CD14-positive monocyte (primary cell): ENCODE data around the gene ATP2C1. TPM values are rescaled to one million over a fixed set of nuclear protein-coding genes. Genes with fewer than 3 reads are reported as not detected.
A peak's percentile ranks its signal among the peaks of the same experiment; 100 is the strongest.

Source experiments
- DNase-seq, 3 donors: peaks; one replicate each; pipeline ENCODE4 v3.0.0-alpha.2; 2011 to 2022
- H2AFZ ChIP-seq: 2 replicates; pipeline ENCODE4 v1.6.0; 2012; ENCODE audit warnings: mild to moderate bottlenecking, low read depth, low read length, inconsistent platforms; ENCODE audit not compliant: insufficient read depth, poor library complexity, severe bottlenecking
- H3K27ac ChIP-seq, 2 donors: 1 replicate in 1 of 2; 2 replicates in 1 of 2; pipeline ENCODE4 v1.5.1; 2012 to 2013; ENCODE audit warnings: low read length in 2 of 2, control low read depth in 1 of 2, inconsistent platforms in 1 of 2, low read depth in 1 of 2, mild to moderate bottlenecking in 1 of 2
- H3K27me3 ChIP-seq, 2 donors: one replicate each; pipeline versions ENCODE4 v1.6.0 to v1.6.1; 2011 to 2013; ENCODE audit warnings: low read length in 2 of 2; ENCODE audit not compliant: control insufficient read depth in 2 of 2, insufficient read depth in 2 of 2
- H3K36me3 ChIP-seq, 2 donors: replicated peaks in 1 of 2; 1 replicate in 1 of 2; 2 replicates in 1 of 2; pipeline versions ENCODE4 v1.5.1 to v1.6.1; 2012 to 2013; ENCODE audit warnings: low read length in 2 of 2, control low read depth in 1 of 2, inconsistent platforms in 1 of 2, mild to moderate bottlenecking in 1 of 2; ENCODE audit not compliant: insufficient read depth in 2 of 2, control insufficient read depth in 1 of 2
- H3K4me1 ChIP-seq, 2 donors: 1 replicate in 1 of 2; 2 replicates in 1 of 2; pipeline versions ENCODE4 v1.5.1 to v1.6.1; 2012 to 2013; ENCODE audit warnings: low read length in 2 of 2, control low read depth in 1 of 2, inconsistent platforms in 1 of 2, mild to moderate bottlenecking in 1 of 2, moderate library complexity in 1 of 2; ENCODE audit not compliant: insufficient read depth in 2 of 2, control insufficient read depth in 1 of 2
- H3K4me2 ChIP-seq: replicated peaks from 2 replicates; pipeline ENCODE3; 2012; ENCODE audit warnings: low read length, moderate library complexity, mild to moderate bottlenecking; ENCODE audit not compliant: poor library complexity, severe bottlenecking; ENCODE audit errors: extremely low read depth
- H3K4me3 ChIP-seq, 3 experiments: fragments of 200-600 bp in 1 of 3; sonication (generic) in 1 of 3; replicated peaks in 1 of 3; 1 replicate in 2 of 3; 2 replicates in 1 of 3; pipeline ENCODE4 v1.5.1; 2011 to 2013; ENCODE audit warnings: low read length in 3 of 3, mild to moderate bottlenecking in 3 of 3, control low read depth in 2 of 3, low read depth in 2 of 3, inconsistent platforms in 1 of 3, moderate library complexity in 1 of 3
- H3K79me2 ChIP-seq: 2 replicates; pipeline ENCODE4 v1.6.0; 2012; ENCODE audit warnings: mild to moderate bottlenecking, control low read depth, inconsistent platforms, low read length, moderate library complexity; ENCODE audit not compliant: insufficient read depth
- H3K9ac ChIP-seq: 2 replicates; pipeline ENCODE4 v1.6.0; 2017; ENCODE audit warnings: low read length, mild to moderate bottlenecking; ENCODE audit not compliant: insufficient read depth, poor library complexity, severe bottlenecking
- H3K9me3 ChIP-seq, 2 donors: replicated peaks in 1 of 2; 1 replicate in 1 of 2; 2 replicates in 1 of 2; pipeline versions ENCODE4 v1.5.1 to v1.6.1; 2012 to 2013; ENCODE audit warnings: low read length in 2 of 2, control low read depth in 1 of 2; ENCODE audit not compliant: control insufficient read depth in 1 of 2, insufficient read depth in 1 of 2
- H4K20me1 ChIP-seq: 2 replicates; pipeline ENCODE4 v1.6.0; 2012; ENCODE audit warnings: mild to moderate bottlenecking, low read length, control low read depth, moderate library complexity; ENCODE audit not compliant: insufficient read depth
- H3K27ac Mint-ChIP-seq, 7 donors: one replicate each; pipeline ENCODE4 v1.8.0; 2020; ENCODE audit warnings: mild to moderate bottlenecking in 7 of 7, mixed read lengths in 7 of 7, moderate library complexity in 6 of 7, inconsistent platforms in 2 of 7
- H3K27me3 Mint-ChIP-seq, 3 donors: one replicate each; pipeline ENCODE4 v1.8.0; 2021 to 2022; ENCODE audit warnings: low read depth in 3 of 3, mild to moderate bottlenecking in 3 of 3, mixed read lengths in 3 of 3, moderate library complexity in 3 of 3, inconsistent platforms in 1 of 3
- H3K36me3 Mint-ChIP-seq, 2 donors: one replicate each; pipeline ENCODE4 v1.8.0; 2020; ENCODE audit warnings: mixed read lengths in 2 of 2, inconsistent platforms in 1 of 2, mild to moderate bottlenecking in 1 of 2
- H3K4me1 Mint-ChIP-seq: one replicate; pipeline ENCODE4 v1.8.0; 2020; ENCODE audit warnings: mild to moderate bottlenecking, mixed read lengths
- H3K4me3 Mint-ChIP-seq, 2 donors: one replicate each; pipeline ENCODE4 v1.8.0; 2020; ENCODE audit warnings: mild to moderate bottlenecking in 2 of 2, mixed read lengths in 2 of 2, moderate library complexity in 1 of 2
- H3K9me3 Mint-ChIP-seq, 7 donors: one replicate each; pipeline ENCODE4 v1.8.0; 2020 to 2022; ENCODE audit warnings: mixed read lengths in 7 of 7, mild to moderate bottlenecking in 6 of 7, moderate library complexity in 6 of 7, inconsistent platforms in 2 of 7
- CTCF ChIP-seq: fragments of 200-600 bp; IDR thresholded peaks from one replicate; pipeline ENCODE4 v1.8.0; 2022; ENCODE audit warnings: antibody characterized with exemption, mild to moderate bottlenecking
- WGBS: methylation state at CpG from one replicate; pipeline ENCODE4 v1.1.5; 2013; ENCODE audit warnings: missing lambda C conversion rate; ENCODE audit not compliant: insufficient coverage; 5-methylcytosine and 5-hydroxymethylcytosine counted together
- intact Hi-C, 2 donors: fragments of 100-400 bp; cut with micrococcal nuclease; formaldehyde crosslinking; loops; one replicate each; pipeline versions ENCODE4 v1.15.0 to v1.15.1; 2023
- polyA plus RNA-seq, 3 donors: library from polyadenylated mRNA; depleted of rRNA in 1 of 3; unstranded in 2 of 3; stranded (reverse) in 1 of 3; fragments of 300-500 nt in 2 of 3; fragments of >200 nt in 1 of 3; fragmentation: Illumina TruSeq in 2 of 3; gene quantifications; 1 replicate in 2 of 3; 2 replicates in 1 of 3; pipeline ENCODE4 v1.2.3, GENCODE V29; 2012 to 2021

Gene ATP2C1
- polyA plus RNA-seq, 3 donors, result 11.7 to 22.0 (median 12.2) TPM

GRCh38 chr3:130933801-130934345, 40.0 kb downstream of the ATP2C1 start:
- H3K4me3 Mint-ChIP-seq, result no peak overlapping the region
- Histone ChIP-seq H3K4me3 (no peak overlapping the region), H3K27ac (no peak overlapping the region), H3K9me3 (no peaks in the 10 kb centered on the region), H2AFZ (no peak overlapping the region), H3K4me1 (no peaks in the 10 kb centered on the region), H3K36me3 (peaks cover 18 to 58% of the 10 kb centered on the region in 2 donors), H3K9ac (no peak overlapping the region), H3K79me2 (no peaks in the 10 kb centered on the region), H3K27me3 (no peaks in the 10 kb centered on the region), H3K4me2 (no peak overlapping the region), H4K20me1 (no peaks in the 10 kb centered on the region)
- H3K36me3 Mint-ChIP-seq, result peaks cover 35% of the 10 kb centered on the region in 2 donors
- peaks cover 3% of the 10 kb centered on the region for H3K4me1 Mint-ChIP-seq
- peak overlapping the region in 1 of 7 donors; percentile 37 for H3K27ac Mint-ChIP-seq
- no peaks in the 10 kb centered on the region for H3K9me3 Mint-ChIP-seq
- TF ChIP-seq CTCF, result no peak
- H3K27me3 Mint-ChIP-seq, result no peaks in the 10 kb centered on the region
- intact Hi-C loops, result no loop called here
- WGBS, result no CpG with 5 or more reads among the region's 1 CpG
- DNase-seq, result no peak

- Histone ChIP-seq H3K4me2 (no peak overlapping the region), H3K79me2 (no peaks in the 10 kb centered on the region), H3K9ac (no peak overlapping the region), H2AFZ (no peak overlapping the region), H3K4me3 (no peak overlapping the region), H3K27ac (no peak overlapping the region), H3K36me3 (peaks cover 18 to 63% of the 10 kb centered on the region in 2 donors), H3K27me3 (no peaks in the 10 kb centered on the region), H4K20me1 (no peaks in the 10 kb centered on the region), H3K9me3 (no peaks in the 10 kb centered on the region), H3K4me1 (no peaks in the 10 kb centered on the region)
- H3K4me1 Mint-ChIP-seq, result peaks cover 5% of the 10 kb centered on the region
- no CpG with 5 or more reads among the region's 4 CpGs for WGBS
- no peaks in the 10 kb centered on the region for H3K27me3 Mint-ChIP-seq
- H3K4me3 Mint-ChIP-seq, result no peak overlapping the region
- no peak for TF ChIP-seq CTCF
- no peak overlapping the region for H3K27ac Mint-ChIP-seq
- DNase-seq, result no peak
- H3K36me3 Mint-ChIP-seq, result peaks cover 35 to 36% of the 10 kb centered on the region in 2 donors
- H3K9me3 Mint-ChIP-seq, result no peaks in the 10 kb centered on the region
- intact Hi-C loops, result no loop called here
Measured at GRCh38 chr3:130934442-130935089, 40.7 kb downstream of the ATP2C1 start.
